ENCODE results near the gene DUSP3.

The DUSP3 gene

GRCh38 chr17:43723697-43724359 is 54.9 kb downstream of the DUSP3 start:
- DNase-seq = no peak

- DNase-seq = no peak
These were observed 55.7 kb downstream of the DUSP3 start for GRCh38 chr17:43722870-43723665.

- DNase-seq = no peak
These were observed 56.5 kb downstream of the DUSP3 start for GRCh38 chr17:43722269-43722619.

- no peak for DNase-seq
These were observed 57.1 kb downstream of the DUSP3 start for GRCh38 chr17:43721537-43722268.

- peak; percentile 70 for DNase-seq
These were observed 58.3 kb downstream of the DUSP3 start for GRCh38 chr17:43720311-43721060.

- no peak for DNase-seq
These were observed 59.2 kb downstream of the DUSP3 start for GRCh38 chr17:43719578-43719977.

GRCh38 chr17:43718544-43718943 is 60.2 kb downstream of the DUSP3 start:
- no peak for DNase-seq

- DNase-seq = no peak
These were observed 60.9 kb downstream of the DUSP3 start for GRCh38 chr17:43717913-43718312.
